GM21528 (cell line): Measurements from ENCODE around the gene SIX3.

ENCODE experiments used
- ATAC-seq: cut with Tn5 transposase; IDR thresholded peaks from one replicate; pipeline ENCODE4 v1.9.1; 2021; ENCODE audit warnings: mild to moderate bottlenecking, moderate library complexity; ENCODE audit not compliant: unreplicated experiment, low FRiP score

The SIX3 gene

DNA sequence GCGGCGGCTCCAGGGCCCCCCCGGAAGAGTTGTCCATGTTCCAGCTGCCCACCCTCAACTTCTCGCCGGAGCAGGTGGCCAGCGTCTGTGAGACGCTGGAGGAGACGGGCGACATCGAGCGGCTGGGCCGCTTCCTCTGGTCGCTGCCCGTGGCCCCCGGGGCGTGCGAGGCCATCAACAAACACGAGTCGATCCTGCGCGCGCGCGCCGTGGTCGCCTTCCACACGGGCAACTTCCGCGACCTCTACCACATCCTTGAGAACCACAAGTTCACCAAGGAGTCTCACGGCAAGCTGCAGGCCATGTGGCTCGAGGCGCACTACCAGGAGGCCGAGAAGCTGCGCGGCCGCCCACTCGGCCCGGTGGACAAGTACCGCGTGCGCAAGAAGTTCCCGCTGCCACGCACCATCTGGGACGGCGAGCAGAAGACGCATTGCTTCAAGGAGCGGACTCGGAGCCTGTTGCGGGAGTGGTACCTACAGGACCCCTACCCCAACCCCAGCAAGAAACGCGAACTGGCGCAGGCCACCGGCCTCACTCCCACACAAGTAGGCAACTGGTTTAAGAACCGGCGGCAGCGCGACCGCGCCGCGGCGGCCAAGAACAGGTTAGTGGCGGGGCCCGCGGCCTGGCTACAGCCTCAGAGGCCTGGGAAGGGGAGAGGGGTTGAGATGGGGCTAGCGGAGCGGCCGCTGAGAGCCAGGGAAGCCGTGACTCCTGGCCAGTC is 965 bp downstream of the SIX3 start:
- no peak for ATAC-seq

DNA sequence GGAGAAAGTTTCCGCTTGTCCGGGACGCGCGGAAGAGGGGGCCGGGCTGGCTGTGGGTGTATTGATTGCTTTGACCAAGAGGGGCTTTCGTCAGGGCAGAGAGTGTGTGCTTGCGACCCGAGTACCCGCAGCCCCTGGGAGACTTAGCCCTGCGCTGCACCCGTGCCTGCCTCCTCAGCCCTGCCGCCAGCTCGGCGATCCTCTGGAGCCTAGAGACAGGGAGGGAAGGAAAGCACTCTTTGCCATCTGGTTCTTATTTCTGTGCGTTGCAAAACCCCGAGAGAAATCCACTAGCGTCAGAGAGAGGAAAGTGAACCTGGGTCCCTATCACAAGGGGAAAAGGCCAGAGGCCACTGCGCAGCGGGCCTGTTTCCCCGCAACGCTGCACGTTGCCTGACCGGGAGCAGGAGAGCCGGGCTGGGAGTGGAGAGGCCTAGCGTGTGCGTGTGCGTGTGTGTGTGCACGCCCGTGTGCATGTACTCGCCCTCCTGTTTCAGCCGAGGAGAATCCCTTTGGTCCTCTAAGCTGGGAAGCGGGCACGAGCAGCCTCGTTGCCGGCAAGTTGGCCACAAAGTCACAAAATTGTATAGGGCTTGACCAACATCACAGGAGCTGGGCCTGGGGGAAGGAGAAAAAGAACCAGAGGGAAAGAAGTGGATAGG is 1.7 kb downstream of the SIX3 start:
- no peak for ATAC-seq

DNA sequence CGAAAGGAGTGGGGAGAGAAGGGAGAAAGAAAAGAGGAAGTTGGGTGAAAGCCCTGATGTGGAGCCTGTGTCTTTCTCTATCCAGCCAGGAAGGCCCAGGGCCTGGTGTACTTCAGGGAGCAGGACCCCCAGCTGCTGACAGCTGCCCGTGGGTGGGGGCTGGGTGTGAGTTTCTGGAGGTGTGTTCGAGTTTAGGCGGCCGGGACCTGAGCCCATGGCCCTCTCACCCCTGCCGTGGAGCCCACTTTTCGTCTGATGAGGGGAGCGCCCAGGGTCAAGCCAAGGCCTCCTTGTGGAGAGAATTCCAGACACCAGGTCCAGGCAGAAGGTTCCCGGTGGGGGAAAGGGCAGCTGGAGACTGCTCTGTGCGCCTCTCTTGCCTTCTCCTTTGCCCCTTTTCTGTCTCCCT is 2.2 kb downstream of the SIX3 start:
- ATAC-seq: no peak

DNA sequence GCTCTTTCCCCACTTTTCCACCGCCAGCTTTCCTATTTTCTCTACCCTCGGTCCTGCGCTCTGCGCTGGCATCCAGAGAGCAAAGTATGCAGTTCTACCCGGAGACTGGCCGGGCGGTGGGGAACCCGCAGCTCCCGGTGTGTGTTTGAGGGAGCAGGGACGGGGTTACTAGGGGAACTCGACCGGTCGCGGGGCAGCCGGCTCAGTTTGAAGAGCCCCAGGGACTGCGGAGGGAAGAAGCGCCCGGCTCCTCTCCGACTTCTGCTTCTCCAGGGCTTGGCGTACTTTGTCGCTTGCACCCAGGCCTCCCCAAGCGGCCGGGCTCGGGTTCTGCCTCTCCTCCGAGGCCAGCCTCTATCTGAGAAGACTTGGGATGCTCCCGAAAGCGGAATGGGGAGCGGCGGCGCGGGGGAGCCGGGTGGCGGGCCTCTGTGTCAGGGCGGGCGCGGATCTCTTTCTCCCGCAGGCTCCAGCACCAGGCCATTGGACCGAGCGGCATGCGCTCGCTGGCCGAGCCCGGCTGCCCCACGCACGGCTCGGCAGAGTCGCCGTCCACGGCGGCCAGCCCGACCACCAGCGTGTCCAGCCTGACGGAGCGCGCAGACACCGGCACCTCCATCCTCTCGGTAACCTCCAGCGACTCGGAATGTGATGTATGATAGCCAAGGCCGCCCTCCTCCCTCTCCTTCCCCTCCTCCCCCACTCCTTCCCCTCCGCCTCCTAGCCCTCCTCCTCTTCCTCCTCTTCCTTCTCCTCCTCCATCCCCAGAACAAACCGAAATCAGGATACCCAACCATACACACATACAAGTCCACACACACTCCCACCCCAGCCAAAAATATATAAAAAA is 2.8 kb downstream of the SIX3 start:
- no peak for ATAC-seq

DNA sequence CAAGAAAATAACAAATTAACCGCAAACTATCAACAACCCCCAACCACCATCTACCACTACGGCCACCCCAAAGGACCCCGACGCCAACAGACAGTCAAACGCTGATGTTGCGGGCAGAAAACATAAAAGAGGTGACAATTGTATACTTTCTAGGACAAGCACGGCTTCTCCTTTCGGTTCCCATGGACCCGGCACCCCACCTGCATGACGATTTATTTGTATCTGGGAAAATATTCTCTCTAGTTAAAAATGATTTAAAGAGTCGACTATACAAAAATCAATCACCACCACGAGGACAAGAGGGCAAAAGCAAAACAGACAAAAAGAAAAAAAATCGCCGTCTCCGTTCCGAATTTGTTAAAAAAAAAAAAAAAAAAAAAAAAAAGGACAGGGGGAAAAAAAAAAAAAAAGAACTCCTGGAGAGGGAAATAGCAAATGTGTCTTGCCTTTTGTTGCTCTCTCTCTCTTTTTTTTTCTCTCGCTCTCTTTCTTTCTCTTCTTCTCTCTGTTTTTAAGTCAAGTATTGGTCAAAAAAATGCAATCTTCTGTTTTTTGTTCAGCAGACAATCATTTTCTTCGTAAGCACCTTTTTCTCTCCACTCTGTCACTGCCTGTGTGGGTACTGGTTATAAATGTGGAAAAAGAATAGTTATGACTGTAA is 3.6 kb downstream of the SIX3 start:
- ATAC-seq: no peak

DNA sequence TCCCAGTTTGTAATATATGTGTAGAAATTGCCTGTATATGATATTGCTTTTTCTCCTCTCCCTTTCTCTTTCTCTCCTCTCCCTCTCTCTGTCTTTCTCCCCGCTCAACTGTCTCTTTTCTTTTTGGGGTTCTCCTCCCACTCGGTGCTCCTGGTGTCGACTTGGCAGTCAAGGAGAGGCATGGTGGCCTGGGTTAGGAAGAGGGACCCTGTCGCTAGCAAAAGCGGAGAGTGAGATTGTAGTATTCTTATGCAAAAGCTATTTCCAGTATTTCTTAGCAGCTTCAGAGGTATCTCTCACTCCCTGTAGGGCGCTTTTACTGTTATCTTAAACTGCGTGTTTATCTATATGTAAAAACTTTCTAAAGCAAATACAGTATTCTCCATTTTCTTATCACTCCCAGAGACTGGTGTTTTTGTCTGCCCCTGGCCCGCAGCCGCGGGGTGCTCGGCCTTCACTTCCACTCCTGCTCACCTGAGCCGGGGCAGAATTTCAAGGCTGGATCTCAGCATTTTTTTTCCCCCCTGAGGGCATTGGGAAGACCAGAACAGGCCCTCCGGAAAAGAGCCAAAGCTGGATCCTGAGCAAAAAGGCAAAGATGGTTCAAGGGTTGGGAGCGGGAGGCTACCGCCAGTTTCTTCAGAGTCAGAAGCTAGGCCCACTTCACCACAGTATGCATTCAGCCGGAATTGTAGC is 4.3 kb downstream of the SIX3 start:
- no peak for ATAC-seq

DNA sequence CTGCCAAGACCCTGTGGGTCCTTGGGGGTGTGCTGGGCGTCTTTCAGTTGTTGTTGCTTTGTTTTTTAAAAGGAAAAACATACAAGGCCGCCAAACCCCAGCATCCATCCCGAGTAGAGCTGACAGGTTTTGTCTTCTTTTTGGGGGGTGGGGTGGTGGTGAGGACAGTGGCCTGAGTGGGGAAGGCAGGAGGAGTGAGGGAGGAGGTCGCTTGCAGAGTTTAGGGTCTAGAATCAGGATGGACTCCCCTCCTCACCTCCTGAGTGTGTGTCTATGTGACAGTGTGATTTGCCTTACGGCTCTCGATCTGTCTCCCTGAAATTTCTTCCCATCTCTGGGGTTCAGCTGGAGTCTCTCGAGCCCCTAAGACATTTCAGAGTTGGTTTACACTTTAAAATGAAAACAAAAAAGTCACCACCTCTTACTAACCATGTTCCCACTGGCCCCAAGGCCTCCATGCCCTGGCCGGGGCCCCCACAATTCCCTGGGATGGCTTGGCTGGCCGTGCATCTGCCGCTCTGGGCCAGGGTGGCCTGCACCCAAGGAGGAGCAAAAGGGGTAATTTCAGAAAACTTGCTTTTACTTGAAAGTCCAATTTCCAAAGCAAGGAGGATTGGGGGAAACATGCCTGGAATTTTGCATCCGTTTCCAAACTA is 5.0 kb downstream of the SIX3 start:
- no peak for ATAC-seq

DNA sequence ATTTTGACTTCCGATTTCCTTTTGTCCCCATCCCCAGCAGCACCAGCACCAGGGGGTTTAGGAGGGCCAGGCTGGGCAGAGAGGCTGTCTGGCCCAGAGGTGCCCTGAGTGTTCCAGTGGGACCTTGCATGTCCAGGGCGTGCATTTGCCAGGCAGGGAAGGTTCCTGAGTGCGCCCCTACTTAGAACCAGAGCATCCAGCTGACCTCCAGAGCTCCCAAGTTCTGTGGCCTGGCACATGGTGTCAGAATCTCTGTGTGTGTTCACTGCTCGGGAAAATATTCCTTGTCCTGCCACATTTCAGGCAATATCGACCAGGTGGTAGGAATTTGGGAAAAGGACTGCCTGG is 5.5 kb downstream of the SIX3 start:
- no peak for ATAC-seq

DNA sequence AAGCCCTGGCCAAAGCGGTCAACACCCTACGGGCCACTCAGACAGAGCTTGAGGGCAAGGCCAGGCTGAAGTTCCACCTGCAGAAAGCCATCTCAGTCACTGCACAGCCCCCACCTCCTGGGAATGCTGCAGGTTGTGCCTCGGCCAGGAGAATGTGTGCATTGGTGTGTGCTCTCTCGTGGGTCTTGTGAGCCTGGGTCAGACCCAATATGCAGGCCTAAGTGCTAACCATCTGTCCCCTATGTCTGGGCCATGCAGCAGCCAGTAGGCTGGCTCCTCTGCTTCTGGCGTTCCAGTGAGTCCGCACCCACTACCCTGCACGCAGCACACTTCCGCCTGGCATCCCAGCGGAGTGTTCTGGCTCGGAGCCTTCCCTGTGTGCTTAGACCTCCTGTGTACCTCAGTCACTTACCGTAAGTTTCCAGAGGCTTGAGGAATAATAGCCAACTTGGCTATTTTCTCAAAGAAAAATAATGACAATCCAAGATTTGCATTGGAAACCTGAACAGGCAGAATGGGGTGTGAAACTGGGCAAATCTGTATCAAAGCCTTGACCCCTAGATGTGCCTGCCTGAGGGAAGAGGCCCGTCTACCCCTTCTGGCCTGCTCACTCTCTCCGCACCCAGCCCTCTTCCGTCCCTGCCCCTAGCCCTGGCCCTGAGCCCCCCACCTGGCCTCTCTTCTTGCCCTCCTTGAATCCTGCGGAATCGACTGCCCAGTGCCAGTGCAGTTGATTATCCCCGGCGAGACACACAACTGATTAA is 7.2 kb downstream of the SIX3 start:
- no peak for ATAC-seq

DNA sequence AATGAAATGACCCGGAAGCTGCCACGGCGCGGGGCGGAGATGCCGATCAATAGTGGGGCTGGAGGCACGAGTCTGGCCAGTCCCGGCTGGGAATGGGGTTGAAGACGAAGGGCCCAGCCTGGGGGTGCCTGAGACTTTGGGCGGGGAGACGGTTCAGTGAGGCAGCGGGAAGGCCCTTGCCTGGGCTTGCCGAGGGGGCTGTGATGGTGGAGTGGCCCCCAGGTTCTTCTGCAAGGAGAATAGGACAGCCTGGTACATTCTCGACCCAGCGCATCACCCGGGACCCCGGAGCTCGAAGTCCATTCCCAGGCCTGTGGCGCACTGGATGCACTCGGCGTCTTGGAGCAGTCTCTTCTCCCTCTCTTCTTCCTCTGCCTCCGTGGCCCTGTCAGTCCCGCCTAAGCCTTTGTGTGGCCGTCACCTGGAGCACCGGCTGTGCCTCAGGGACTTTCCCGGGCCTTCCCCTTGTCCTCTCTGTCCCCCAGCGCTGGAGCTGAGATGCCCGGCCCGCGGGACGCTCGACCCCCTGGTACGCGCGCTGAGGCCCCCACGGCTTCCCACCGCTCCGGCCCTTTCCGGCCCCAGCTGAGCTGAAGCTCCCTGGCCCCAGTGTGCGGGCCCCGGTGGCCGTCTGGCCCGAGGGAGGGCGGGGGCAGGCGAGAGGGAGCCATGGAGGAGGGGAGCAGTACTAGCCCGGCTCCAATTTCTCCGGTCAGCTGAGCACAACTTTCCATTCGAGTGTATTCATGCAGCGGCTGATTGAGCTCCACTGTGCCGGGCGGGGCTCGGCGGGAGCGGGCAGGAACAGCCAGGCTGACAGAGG is 8.0 kb downstream of the SIX3 start:
- ATAC-seq: no peak

DNA sequence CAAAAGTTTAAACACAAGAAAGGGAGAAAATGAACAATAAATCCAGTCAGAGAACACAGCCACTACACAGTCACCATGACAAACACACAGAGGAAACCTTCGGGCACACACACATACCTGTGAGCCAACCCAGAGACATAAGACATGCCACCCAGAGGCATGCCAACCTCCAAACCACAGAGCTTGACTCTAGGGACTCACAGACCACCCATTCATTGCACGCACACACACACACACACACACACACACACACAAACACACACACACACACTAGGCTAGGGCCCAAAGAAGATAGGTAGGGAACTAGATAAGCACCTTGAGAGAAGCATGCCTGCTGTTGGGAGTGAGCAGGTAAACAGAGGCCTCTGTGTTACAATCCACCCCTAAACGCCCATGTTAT is 9.1 kb downstream of the SIX3 start:
- no peak for ATAC-seq

DNA sequence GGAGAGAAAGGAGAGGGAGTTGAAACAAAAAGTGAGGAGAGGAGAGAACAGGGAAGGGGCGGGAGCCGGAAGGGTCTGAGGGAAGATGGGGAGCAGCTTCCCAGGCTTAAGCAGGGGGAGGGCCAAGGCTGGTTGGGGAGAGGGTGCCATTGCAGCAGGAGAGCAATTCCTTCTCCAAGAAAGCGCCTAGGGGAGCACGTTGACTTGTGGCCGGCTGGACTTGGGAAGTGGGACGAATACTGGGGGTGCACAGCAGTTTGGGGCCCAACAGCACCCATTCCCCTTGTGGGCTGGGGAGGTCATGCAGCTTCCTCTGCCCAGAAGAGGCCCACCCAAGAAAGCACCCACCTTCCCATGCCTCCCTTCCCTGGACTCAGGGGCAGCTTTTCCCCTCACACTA is 9.6 kb downstream of the SIX3 start:
- no peak for ATAC-seq

DNA sequence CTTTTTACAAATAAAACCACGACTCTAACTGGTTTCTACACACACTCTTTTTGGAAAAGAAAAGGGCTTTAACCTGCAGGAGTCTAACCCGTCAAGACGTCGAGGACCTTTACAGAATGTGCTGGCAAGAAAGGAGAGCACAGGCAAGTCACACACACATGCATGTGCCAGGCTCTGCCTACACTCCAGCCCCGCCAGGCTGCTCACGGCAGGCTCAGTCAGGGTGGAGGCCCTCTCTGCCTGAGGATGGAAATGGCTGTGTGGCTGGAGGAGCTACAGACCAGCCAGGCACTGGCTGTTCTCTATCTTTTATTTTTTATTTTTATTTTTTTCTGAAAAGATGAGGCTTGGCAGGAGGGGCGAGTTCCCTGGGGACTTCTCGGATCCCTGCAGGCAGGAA is 10.2 kb downstream of the SIX3 start:
- ATAC-seq: no peak

DNA sequence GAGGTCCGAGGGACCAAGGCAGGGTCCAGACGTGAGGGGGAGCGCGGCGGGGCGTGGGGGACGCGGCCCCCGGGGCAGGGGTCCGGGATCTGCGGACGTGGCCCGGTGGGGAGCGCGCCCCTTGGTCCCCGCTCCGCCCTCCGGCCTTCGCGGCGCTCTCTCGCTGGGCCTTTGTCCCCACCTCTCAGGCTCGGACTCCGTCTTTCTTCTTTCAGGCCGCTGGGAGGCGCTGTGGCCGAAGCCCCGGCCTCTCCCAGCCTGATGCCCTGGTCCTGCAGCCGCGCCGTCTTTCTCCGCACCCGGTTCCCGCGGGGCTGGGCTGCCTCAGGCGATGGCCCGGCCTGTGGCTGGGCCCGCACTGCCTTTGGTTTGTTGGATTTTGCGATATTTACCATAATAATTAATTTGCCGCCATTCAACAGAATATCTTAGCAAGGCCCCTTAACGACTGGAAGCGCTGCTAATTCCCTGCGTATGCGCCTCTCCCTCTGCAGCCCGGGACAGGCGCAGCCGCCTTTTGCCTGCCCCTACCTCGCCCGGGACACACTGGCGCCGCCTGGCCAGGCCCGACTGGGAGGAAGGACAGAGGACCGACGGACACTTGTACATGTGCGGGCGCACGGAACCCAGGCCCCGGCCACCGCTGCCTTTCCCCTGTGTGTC is 10.8 kb downstream of the SIX3 start:
- ATAC-seq: peak; percentile 54

DNA sequence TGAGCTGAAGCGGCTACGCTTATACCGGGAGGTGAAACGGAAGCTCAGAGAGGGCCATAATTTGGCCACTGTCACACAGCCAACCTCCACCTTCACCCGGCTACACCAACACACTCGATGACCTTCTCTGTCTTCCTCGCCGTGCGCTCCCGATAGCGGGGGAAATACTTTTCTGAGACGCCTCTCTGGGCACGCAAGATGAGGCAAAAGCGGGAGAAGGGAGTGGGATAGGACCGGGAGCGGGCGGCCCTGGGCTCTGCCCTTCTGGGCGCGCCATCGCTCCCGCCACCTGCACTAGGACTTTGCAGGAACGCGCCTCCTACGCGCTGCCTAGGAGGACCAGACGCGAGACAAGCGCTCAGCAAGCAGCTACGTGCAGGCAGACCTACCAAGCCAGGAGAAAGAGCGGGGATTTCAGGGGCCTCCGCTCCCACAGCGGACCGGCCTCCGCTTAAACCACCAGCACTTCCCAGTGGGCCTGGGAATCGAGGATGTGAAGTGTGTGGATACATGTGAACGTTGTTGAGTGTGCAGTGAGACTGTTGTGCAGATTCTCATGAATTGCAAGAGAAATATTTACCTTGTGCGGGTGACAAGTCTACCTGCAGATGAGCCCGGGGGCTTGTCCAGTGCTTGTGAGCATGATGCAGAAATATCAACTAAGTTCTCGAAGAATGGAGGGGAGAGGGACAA is 11.4 kb downstream of the SIX3 start:
- ATAC-seq: no peak

DNA sequence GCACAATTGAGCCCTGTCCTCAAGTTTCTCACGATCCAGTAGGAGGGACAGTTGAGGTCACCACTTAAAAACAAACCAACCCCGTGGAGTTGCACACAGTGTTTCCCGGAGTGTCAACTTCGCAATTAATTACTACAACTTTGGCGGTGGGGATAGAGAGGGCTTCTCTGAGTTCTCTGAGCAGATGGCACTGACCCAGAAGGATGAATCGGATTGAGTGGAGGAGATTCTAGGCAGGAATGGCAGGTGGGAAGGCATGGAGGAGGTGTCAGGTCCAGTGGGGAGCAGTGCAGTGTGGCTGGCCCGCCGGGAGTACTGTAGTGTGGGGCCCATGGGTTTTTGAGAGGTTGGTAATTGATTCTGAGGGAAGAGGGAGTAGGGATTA is 12.0 kb downstream of the SIX3 start:
- no peak for ATAC-seq

DNA sequence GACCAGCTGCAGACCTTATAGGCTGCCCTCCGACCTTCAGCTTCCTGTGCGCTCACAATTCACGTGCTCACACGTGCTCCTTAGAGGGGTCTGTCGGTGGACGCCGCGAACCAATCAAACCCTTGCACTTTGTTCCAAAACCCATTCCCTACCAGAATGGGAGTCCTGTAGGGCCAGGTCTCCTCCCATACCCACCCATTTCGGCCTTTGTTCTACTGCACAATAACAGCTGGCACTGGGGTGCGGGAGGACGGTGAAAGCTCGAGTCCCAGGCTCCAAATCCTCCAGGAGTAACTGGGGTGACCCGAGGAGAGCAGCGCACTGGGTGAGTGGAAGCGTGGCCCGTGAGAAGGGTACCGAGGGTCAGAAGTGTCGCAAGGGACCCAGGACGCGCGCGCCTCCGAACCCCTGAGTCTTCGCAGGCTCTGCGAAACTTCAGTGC is 13.0 kb downstream of the SIX3 start:
- ATAC-seq: no peak
